Peyer's patch (tissue), 4 donors: ENCODE measurements around the gene KRT4. TPM values are rescaled to one million over a fixed set of nuclear protein-coding genes. Genes with fewer than 3 reads are reported as not detected.

Experiments
- DNase-seq, 3 donors: peaks; one replicate each; pipeline ENCODE4 v3.0.0-alpha.2; 2017 to 2019
- H3K27ac ChIP-seq, 4 donors: fragments of 200-600 bp; sonication (generic); one replicate each; pipeline ENCODE4 v1.5.1; 2016 to 2019
- H3K27me3 ChIP-seq, 2 donors: fragments of 200-600 bp; sonication (generic); one replicate each; pipeline ENCODE4 v1.5.1; 2019
- H3K36me3 ChIP-seq, 3 donors: fragments of 200-600 bp; sonication (generic); one replicate each; pipeline ENCODE4 v1.5.1; 2016 to 2019
- H3K4me1 ChIP-seq, 4 donors: fragments of 200-600 bp; sonication (generic); one replicate each; pipeline ENCODE4 v1.5.1; 2016 to 2019
- H3K4me3 ChIP-seq, 4 donors: fragments of 200-600 bp; sonication (generic); 1 replicate in 3 of 4; 2 replicates in 1 of 4; pipeline ENCODE4 v1.5.1; 2016 to 2019; ENCODE audit warnings: mild to moderate bottlenecking in 1 of 4
- H3K9me3 ChIP-seq, 4 donors: fragments of 200-600 bp; sonication (generic); one replicate each; pipeline ENCODE4 v1.5.1; 2016 to 2019; ENCODE audit warnings: mild to moderate bottlenecking in 1 of 4
- POLR2A ChIP-seq, 2 donors: fragments of 450-650 bp; IDR thresholded peaks; one replicate each; pipeline ENCODE4 v1.5.1; 2017; ENCODE audit warnings: antibody characterized with exemption in 2 of 2, mild to moderate bottlenecking in 2 of 2, moderate library complexity in 2 of 2
- total RNA-seq, 4 donors: library from RNA; depleted of rRNA; stranded (reverse); fragments of >200 nt; gene quantifications; one replicate each; pipeline ENCODE4 v1.1.0, GENCODE V29; 2016
- TF ChIP-seq, protein P1 (sequence below), 6 experiments: fragments of 450-650 bp in 4 of 6; fragments of 200-600 bp in 2 of 6; sonication (generic) in 1 of 6; IDR thresholded peaks; one replicate each; pipeline ENCODE4 v1.5.1; 2017 to 2019; ENCODE audit warnings: antibody characterized with exemption in 6 of 6, mild to moderate bottlenecking in 3 of 6, moderate library complexity in 1 of 6

KRT4 gene
- total RNA-seq, 4 donors from 2014 or later: not detected

DNA sequence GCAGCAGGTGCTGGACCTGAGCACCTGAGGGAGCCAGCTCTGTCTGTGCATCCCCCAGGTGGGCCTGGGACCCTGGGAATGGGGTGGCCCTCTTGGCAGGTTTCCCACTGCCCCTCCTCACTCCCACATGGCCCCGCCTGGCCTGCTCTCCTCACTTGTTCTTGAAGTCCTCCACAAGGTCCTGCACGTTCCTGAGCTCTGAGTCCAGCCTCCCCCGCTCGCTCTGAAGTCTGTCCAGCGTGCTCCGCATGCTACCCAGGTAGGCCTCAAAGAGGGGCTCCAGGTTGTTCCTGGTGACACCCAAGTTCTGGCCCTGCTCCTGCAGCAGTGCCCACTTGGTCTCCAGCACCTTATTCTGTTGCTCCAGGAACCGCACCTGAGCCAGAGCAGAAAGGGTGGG lies 17.3 kb upstream of the KRT4 start:
- no peak overlapping the region for H3K27ac ChIP-seq
- no peak for TF ChIP-seq POLR2A (IDR thresholded peaks at IDR 0.05)
- TF ChIP-seq, protein P1, sequence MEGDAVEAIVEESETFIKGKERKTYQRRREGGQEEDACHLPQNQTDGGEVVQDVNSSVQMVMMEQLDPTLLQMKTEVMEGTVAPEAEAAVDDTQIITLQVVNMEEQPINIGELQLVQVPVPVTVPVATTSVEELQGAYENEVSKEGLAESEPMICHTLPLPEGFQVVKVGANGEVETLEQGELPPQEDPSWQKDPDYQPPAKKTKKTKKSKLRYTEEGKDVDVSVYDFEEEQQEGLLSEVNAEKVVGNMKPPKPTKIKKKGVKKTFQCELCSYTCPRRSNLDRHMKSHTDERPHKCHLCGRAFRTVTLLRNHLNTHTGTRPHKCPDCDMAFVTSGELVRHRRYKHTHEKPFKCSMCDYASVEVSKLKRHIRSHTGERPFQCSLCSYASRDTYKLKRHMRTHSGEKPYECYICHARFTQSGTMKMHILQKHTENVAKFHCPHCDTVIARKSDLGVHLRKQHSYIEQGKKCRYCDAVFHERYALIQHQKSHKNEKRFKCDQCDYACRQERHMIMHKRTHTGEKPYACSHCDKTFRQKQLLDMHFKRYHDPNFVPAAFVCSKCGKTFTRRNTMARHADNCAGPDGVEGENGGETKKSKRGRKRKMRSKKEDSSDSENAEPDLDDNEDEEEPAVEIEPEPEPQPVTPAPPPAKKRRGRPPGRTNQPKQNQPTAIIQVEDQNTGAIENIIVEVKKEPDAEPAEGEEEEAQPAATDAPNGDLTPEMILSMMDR (IDR thresholded peaks at IDR 0.05): no peak

DNA sequence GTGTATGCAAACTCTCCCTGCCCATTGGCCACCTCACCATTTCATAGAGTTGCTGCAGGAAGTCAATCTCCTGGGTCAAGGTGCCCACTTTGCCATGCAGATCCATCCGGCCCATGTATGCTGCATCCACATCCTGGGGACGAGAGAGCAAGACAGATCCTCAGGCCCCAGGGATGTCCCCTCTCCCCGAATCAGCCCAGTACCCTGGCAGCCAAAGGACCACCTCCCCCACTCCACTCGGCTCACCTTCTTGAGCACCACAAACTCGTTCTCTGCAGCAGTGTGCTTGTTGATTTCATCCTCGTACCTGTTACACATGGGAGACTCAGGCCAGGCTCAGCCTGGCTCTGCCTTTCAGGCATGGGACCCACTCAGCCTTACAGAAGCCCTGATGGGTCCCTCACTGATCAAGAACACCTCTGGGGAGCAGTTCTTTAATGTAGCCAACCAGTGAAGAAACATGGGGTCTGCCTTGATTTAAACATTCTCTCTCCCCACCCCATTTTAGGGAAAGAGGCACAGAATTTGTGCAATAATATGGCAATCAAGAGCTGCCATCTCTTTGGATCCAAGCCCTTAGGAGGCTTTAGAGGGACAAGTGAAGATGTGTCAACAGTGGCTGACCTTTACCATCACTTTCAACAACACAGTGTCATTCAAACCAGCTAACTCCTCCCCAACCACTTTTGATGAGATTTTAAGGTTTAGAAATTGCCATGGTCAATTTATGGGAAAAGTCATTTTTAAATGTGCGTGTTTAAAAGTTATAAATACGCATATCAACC lies 16.3 kb upstream of the KRT4 start:
- Histone ChIP-seq H3K4me3 (no peak overlapping the region), H3K27me3 (no peaks in the 10 kb centered on the region), H3K9me3 (no peaks in the 10 kb centered on the region), H3K36me3 (no peaks in the 10 kb centered on the region), H3K4me1 (no peaks in the 10 kb centered on the region), H3K27ac (no peak overlapping the region)
- TF ChIP-seq, protein P1 (IDR thresholded peaks at IDR 0.05): no peak
- no peak for TF ChIP-seq POLR2A (IDR thresholded peaks at IDR 0.05)
- DNase-seq: no peak

More for the DNA sequence above, 17.3 kb upstream of the KRT4 start:
- Histone ChIP-seq H3K4me3 (no peak overlapping the region), H3K36me3 (no peaks in the 10 kb centered on the region), H3K4me1 (no peaks in the 10 kb centered on the region), H3K9me3 (no peaks in the 10 kb centered on the region), H3K27me3 (no peaks in the 10 kb centered on the region)
- no peak for DNase-seq

DNA sequence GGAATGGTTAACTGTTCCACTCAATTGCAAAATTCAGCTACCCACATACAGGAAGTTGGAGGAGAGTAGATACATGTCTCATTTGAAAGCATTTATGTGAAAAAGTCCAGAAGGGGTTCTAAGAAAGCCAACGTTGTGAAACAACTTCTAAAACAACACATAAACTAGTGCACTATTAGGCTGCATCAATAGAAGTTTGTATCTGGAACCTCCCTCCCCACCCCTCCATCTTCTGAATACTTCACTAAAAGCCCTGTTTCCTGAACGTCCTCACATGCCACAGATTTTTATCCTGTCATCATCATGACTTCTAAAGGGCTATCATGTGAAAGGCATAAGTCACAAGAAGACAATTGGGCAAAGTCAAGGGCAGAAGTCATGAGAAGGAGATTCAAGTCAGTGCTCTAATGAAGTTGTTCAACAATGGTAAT lies 14.7 kb upstream of the KRT4 start:
- Histone ChIP-seq H3K9me3 (no peaks in the 10 kb centered on the region), H3K27me3 (no peaks in the 10 kb centered on the region), H3K4me1 (no peaks in the 10 kb centered on the region), H3K27ac (no peak overlapping the region), H3K4me3 (no peak overlapping the region), H3K36me3 (no peaks in the 10 kb centered on the region)
- no peak for TF ChIP-seq POLR2A (IDR thresholded peaks at IDR 0.05)
- TF ChIP-seq, protein P1 (IDR thresholded peaks at IDR 0.05): no peak
- DNase-seq: no peak

DNA sequence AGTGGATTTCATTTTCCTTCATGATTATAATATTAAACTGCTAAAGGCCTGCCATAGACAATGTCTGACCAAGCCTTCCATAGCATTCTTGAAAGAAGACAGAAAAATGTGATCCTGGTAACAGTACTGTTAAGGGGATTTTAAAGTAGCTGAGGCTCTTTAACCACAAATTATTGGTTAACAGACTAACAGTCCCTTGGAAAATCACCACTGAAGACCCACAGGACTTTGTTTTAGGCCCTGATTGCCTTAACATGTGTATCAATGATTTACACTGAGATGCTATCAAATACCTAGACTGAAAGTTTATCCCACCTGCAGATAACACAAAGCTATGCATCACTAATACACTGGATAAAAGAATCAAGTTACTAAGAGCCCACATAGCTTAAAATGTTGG lies 14.2 kb upstream of the KRT4 start:
- no peak for DNase-seq
- H3K27me3 ChIP-seq: no peaks in the 10 kb centered on the region
- no peaks in the 10 kb centered on the region for H3K4me1 ChIP-seq
- no peak overlapping the region for H3K4me3 ChIP-seq
- no peaks in the 10 kb centered on the region for H3K36me3 ChIP-seq
- no peaks in the 10 kb centered on the region for H3K9me3 ChIP-seq
- TF ChIP-seq, protein P1 (IDR thresholded peaks at IDR 0.05): no peak
- no peak for TF ChIP-seq POLR2A (IDR thresholded peaks at IDR 0.05)
- no peak overlapping the region for H3K27ac ChIP-seq

DNA sequence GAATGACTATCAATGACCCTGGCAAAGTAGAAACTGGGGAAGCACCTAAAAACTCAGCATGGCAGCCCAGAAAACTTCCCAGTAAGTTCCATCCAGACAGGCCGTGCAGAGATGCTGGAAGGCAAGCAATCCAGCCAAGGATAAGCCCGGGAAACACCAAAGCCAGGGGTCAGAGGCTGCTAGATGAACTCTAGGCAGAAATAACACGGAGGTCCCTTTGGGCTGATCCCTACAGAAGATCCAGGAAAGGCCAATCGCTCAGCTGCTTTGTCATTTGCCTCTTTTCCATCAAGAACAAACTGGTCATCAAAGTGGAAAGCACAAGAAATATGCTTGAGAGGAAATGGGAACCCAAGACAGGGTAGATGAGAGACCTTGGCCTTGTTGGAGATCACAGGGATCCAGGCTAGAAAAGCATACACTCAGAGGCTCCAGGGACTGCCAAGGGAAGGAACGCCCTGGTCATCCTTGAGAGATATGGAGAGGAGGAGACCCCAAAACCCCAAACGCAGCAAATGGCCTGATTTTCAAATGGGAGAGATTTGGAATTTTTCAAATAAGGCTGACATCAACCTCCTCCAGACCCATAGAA lies 13.7 kb upstream of the KRT4 start:
- Histone ChIP-seq H3K36me3 (no peaks in the 10 kb centered on the region), H3K4me3 (no peak overlapping the region)

More for the DNA sequence above, 13.7 kb upstream of the KRT4 start:
- no peaks in the 10 kb centered on the region for H3K27me3 ChIP-seq
- no peak overlapping the region for H3K27ac ChIP-seq
- H3K4me1 ChIP-seq: no peaks in the 10 kb centered on the region
- DNase-seq: no peak
- H3K9me3 ChIP-seq: no peaks in the 10 kb centered on the region
- TF ChIP-seq, protein P1 (IDR thresholded peaks at IDR 0.05): no peak
- no peak for TF ChIP-seq POLR2A (IDR thresholded peaks at IDR 0.05)
